Central memory CD8-positive, alpha-beta T cell (primary cell): Measurements from ENCODE around the gene CDC16.

Source experiments
- ATAC-seq: fragments of 150-1000 bp; cut with Tn5 transposase; replicated peaks from 2 replicates; pipeline ENCODE4 v1.10.0; 2022; ENCODE audit warnings: mild to moderate bottlenecking, moderate FRiP score, moderate number of reproducible peaks; ENCODE audit not compliant: poor library complexity, severe bottlenecking; ENCODE audit errors: extremely low read depth
- DNase-seq, 2 donors: peaks; one replicate each; pipeline ENCODE4 v3.0.0; 2021; ENCODE audit warnings: low spot score in 2 of 2
- H3K27ac Mint-ChIP-seq: one replicate; pipeline ENCODE4 v1.8.0; 2022; ENCODE audit warnings: low read depth, mild to moderate bottlenecking, moderate library complexity, mixed read lengths
- H3K27me3 Mint-ChIP-seq: one replicate; pipeline ENCODE4 v1.8.0; 2022; ENCODE audit warnings: mixed read lengths
- H3K36me3 Mint-ChIP-seq: one replicate; pipeline ENCODE4 v1.8.0; 2022; ENCODE audit warnings: mild to moderate bottlenecking, moderate library complexity, mixed read lengths; ENCODE audit not compliant: insufficient read depth
- H3K4me1 Mint-ChIP-seq: one replicate; pipeline ENCODE4 v1.8.0; 2022; ENCODE audit warnings: mixed read lengths
- H3K4me3 Mint-ChIP-seq: one replicate; pipeline ENCODE4 v1.8.0; 2022; ENCODE audit warnings: mild to moderate bottlenecking, moderate library complexity, mixed read lengths
- H3K9me3 Mint-ChIP-seq: one replicate; pipeline ENCODE4 v1.8.0; 2022; ENCODE audit warnings: mixed read lengths

Gene CDC16

GRCh38 chr13:114211446-114212157 is 23.1 kb upstream of the CDC16 start:
- Mint-ChIP-seq H3K27me3 (peaks cover 22% of the 10 kb centered on the region), H3K36me3 (peaks cover 1% of the 10 kb centered on the region), H3K27ac (no peak overlapping the region), H3K9me3 (no peaks in the 10 kb centered on the region), H3K4me3 (no peak overlapping the region), H3K4me1 (peaks cover 19% of the 10 kb centered on the region)
- DNase-seq (no peak), ATAC-seq (no peak)

GRCh38 chr13:114212158-114212495 is 22.6 kb upstream of the CDC16 start:
- H3K27me3 Mint-ChIP-seq, result peaks cover 22% of the 10 kb centered on the region
- no peak overlapping the region for H3K27ac Mint-ChIP-seq
- ATAC-seq (no peak), DNase-seq (no peak)
- H3K9me3 Mint-ChIP-seq, result no peaks in the 10 kb centered on the region
- no peak overlapping the region for H3K4me3 Mint-ChIP-seq
- H3K4me1 Mint-ChIP-seq, result peaks cover 19% of the 10 kb centered on the region
- H3K36me3 Mint-ChIP-seq, result peaks cover 1% of the 10 kb centered on the region

GRCh38 chr13:114213980-114214379 is 20.7 kb upstream of the CDC16 start:
- peaks cover 22% of the 10 kb centered on the region for H3K27me3 Mint-ChIP-seq
- no peak for DNase-seq
- ATAC-seq, result no peak
- no peak overlapping the region for H3K4me3 Mint-ChIP-seq
- no peaks in the 10 kb centered on the region for H3K9me3 Mint-ChIP-seq
- no peaks in the 10 kb centered on the region for H3K36me3 Mint-ChIP-seq
- H3K4me1 Mint-ChIP-seq, result peaks cover 25% of the 10 kb centered on the region
- H3K27ac Mint-ChIP-seq, result no peak overlapping the region

GRCh38 chr13:114219392-114219791 is 15.3 kb upstream of the CDC16 start:
- no peaks in the 10 kb centered on the region for H3K9me3 Mint-ChIP-seq
- DNase-seq (no peak), ATAC-seq (no peak)
- no peaks in the 10 kb centered on the region for H3K27me3 Mint-ChIP-seq
- H3K4me3 Mint-ChIP-seq, result no peak overlapping the region
- peaks cover 26% of the 10 kb centered on the region for H3K4me1 Mint-ChIP-seq
- H3K36me3 Mint-ChIP-seq, result peaks cover 2% of the 10 kb centered on the region
- H3K27ac Mint-ChIP-seq, result peak overlapping the region; percentile 20

GRCh38 chr13:114222461-114222968 is 12.2 kb upstream of the CDC16 start:
- ATAC-seq (no peak), DNase-seq (no peak)
- H3K36me3 Mint-ChIP-seq, result peaks cover 5% of the 10 kb centered on the region
- H3K9me3 Mint-ChIP-seq, result no peaks in the 10 kb centered on the region
- H3K27me3 Mint-ChIP-seq, result no peaks in the 10 kb centered on the region
- H3K4me3 Mint-ChIP-seq, result no peak overlapping the region
- peaks cover 35% of the 10 kb centered on the region for H3K4me1 Mint-ChIP-seq
- H3K27ac Mint-ChIP-seq, result no peak overlapping the region

GRCh38 chr13:114224201-114224600 is 10.5 kb upstream of the CDC16 start:
- no peak for DNase-seq
- Mint-ChIP-seq H3K9me3 (no peaks in the 10 kb centered on the region), H3K4me3 (no peak overlapping the region)

GRCh38 chr13:114225610-114226009 is 9.1 kb upstream of the CDC16 start:
- H3K36me3 Mint-ChIP-seq, result peaks cover 4% of the 10 kb centered on the region
- ATAC-seq (no peak), DNase-seq (no peak)
- no peak overlapping the region for H3K27ac Mint-ChIP-seq
- H3K4me1 Mint-ChIP-seq, result peaks cover 21% of the 10 kb centered on the region
- peaks cover 11% of the 10 kb centered on the region for H3K27me3 Mint-ChIP-seq
- H3K4me3 Mint-ChIP-seq, result no peak overlapping the region
- H3K9me3 Mint-ChIP-seq, result no peaks in the 10 kb centered on the region

More at GRCh38 chr13:114224201-114224600, 10.5 kb upstream of the CDC16 start:
- Mint-ChIP-seq H3K36me3 (peaks cover 5% of the 10 kb centered on the region), H3K27ac (no peak overlapping the region), H3K4me1 (peaks cover 27% of the 10 kb centered on the region), H3K27me3 (no peaks in the 10 kb centered on the region)
- ATAC-seq, result no peak

GRCh38 chr13:114226088-114226487 is 8.6 kb upstream of the CDC16 start:
- DNase-seq (no peak), ATAC-seq (peak; percentile 42)
- Mint-ChIP-seq H3K36me3 (peaks cover 4% of the 10 kb centered on the region), H3K9me3 (no peaks in the 10 kb centered on the region), H3K27me3 (peaks cover 15% of the 10 kb centered on the region), H3K27ac (no peak overlapping the region), H3K4me1 (peaks cover 21% of the 10 kb centered on the region), H3K4me3 (no peak overlapping the region)

GRCh38 chr13:114226699-114227323 is 7.9 kb upstream of the CDC16 start:
- peaks cover 15% of the 10 kb centered on the region for H3K27me3 Mint-ChIP-seq
- DNase-seq (peak; percentile 76 to 83), ATAC-seq (peak; percentile 80)
- no peak overlapping the region for H3K4me3 Mint-ChIP-seq
- H3K27ac Mint-ChIP-seq, result no peak overlapping the region
- no peaks in the 10 kb centered on the region for H3K9me3 Mint-ChIP-seq
- peaks cover 15% of the 10 kb centered on the region for H3K4me1 Mint-ChIP-seq
- H3K36me3 Mint-ChIP-seq, result peaks cover 4% of the 10 kb centered on the region

- DNase-seq, result no peak
- H3K4me1 Mint-ChIP-seq, result peaks cover 10% of the 10 kb centered on the region
- no peaks in the 10 kb centered on the region for H3K9me3 Mint-ChIP-seq
- no peak overlapping the region for H3K27ac Mint-ChIP-seq
- peaks cover 4% of the 10 kb centered on the region for H3K36me3 Mint-ChIP-seq
- peaks cover 15% of the 10 kb centered on the region for H3K27me3 Mint-ChIP-seq
- no peak overlapping the region for H3K4me3 Mint-ChIP-seq
- ATAC-seq, result no peak
Measured at GRCh38 chr13:114227528-114227927, 7.2 kb upstream of the CDC16 start.

GRCh38 chr13:114228176-114228575 is 6.5 kb upstream of the CDC16 start:
- Mint-ChIP-seq H3K36me3 (peaks cover 4% of the 10 kb centered on the region), H3K9me3 (no peaks in the 10 kb centered on the region), H3K27ac (no peak overlapping the region), H3K4me1 (peaks cover 10% of the 10 kb centered on the region), H3K27me3 (peaks cover 15% of the 10 kb centered on the region), H3K4me3 (no peak overlapping the region)
- ATAC-seq, result no peak
- DNase-seq, result no peak

- ATAC-seq (no peak), DNase-seq (no peak)
- H3K27me3 Mint-ChIP-seq, result peaks cover 15% of the 10 kb centered on the region
- no peak overlapping the region for H3K27ac Mint-ChIP-seq
- H3K4me1 Mint-ChIP-seq, result peaks cover 12% of the 10 kb centered on the region
- H3K9me3 Mint-ChIP-seq, result no peaks in the 10 kb centered on the region
- H3K4me3 Mint-ChIP-seq, result no peak overlapping the region
- H3K36me3 Mint-ChIP-seq, result peaks cover 4% of the 10 kb centered on the region
Measured at GRCh38 chr13:114229506-114229905, 5.2 kb upstream of the CDC16 start.

GRCh38 chr13:114230117-114230516 is 4.6 kb upstream of the CDC16 start:
- DNase-seq, result no peak
- no peak overlapping the region for H3K27ac Mint-ChIP-seq
- ATAC-seq, result no peak
- H3K9me3 Mint-ChIP-seq, result no peaks in the 10 kb centered on the region
- peaks cover under 1% of the 10 kb centered on the region for H3K36me3 Mint-ChIP-seq
- H3K27me3 Mint-ChIP-seq, result peaks cover 15% of the 10 kb centered on the region
- H3K4me3 Mint-ChIP-seq, result no peak overlapping the region
- H3K4me1 Mint-ChIP-seq, result peaks cover 8% of the 10 kb centered on the region
